Measurements from ENCODE around the gene NID1.

- TF ChIP-seq CTCF (IDR thresholded peaks at IDR 0.05), result no peak
- no peak for TF ChIP-seq POLR2A (IDR thresholded peaks at IDR 0.05)
These were observed 69.4 kb downstream of the NID1 start for GRCh38 chr1:235995511-235995910.
